ENCODE measurements around the gene E2F6. TPM values are rescaled to one million over a fixed set of nuclear protein-coding genes. Genes with fewer than 3 reads are reported as not detected.

The E2F6 gene
- total and polyA plus RNA-seq, 2 donors = 8.3 to 11.0 TPM

GRCh38 chr2:11397513-11397912, 68.4 kb downstream of the E2F6 start:
- Histone ChIP-seq H3K27me3 (ENCODE audit: control insufficient read depth in 2 of 2, insufficient read depth in 1 of 2, low read length in 1 of 2) (no peaks in the 10 kb centered on the region), H3K27ac (ENCODE audit: low read depth in 1 of 2, low read length in 1 of 2) (no peak overlapping the region), H3K36me3 (ENCODE audit: control insufficient read depth in 2 of 2, insufficient read depth in 2 of 2, low read length in 1 of 2) (no peaks in the 10 kb centered on the region), H3K4me1 (ENCODE audit: control insufficient read depth in 2 of 2, insufficient read depth in 2 of 2, low read length in 2 of 2) (no peaks in the 10 kb centered on the region), H3K9me3 (ENCODE audit: control insufficient read depth in 2 of 2, insufficient read depth in 1 of 2, low read length in 1 of 2) (no peaks in the 10 kb centered on the region), H3K4me3 (ENCODE audit: low read length in 2 of 2) (no peak overlapping the region)
- DNase-seq (ENCODE audit: low read depth in 6 of 9, low spot score in 9 of 9) = no peak
- 98% methylated on average over 2 of the region's 2 CpGs for WGBS

GRCh38 chr2:11396467-11397445, 69.2 kb downstream of the E2F6 start:
- no peak for DNase-seq (ENCODE audit: low read depth in 6 of 9, low spot score in 9 of 9)
- H3K27ac ChIP-seq (ENCODE audit: low read depth in 1 of 2, low read length in 1 of 2) = no peak overlapping the region
- H3K4me3 ChIP-seq (ENCODE audit: low read length in 2 of 2) = no peak overlapping the region
- no peaks in the 10 kb centered on the region for H3K36me3 ChIP-seq (ENCODE audit: control insufficient read depth in 2 of 2, insufficient read depth in 2 of 2, low read length in 1 of 2)
- no peaks in the 10 kb centered on the region for H3K9me3 ChIP-seq (ENCODE audit: control insufficient read depth in 2 of 2, insufficient read depth in 1 of 2, low read length in 1 of 2)
- no peaks in the 10 kb centered on the region for H3K27me3 ChIP-seq (ENCODE audit: control insufficient read depth in 2 of 2, insufficient read depth in 1 of 2, low read length in 1 of 2)
- no peaks in the 10 kb centered on the region for H3K4me1 ChIP-seq (ENCODE audit: control insufficient read depth in 2 of 2, insufficient read depth in 2 of 2, low read length in 2 of 2)
- 92% methylated on average over 15 of the region's 15 CpGs for WGBS

GRCh38 chr2:11396021-11396420, 69.9 kb downstream of the E2F6 start:
- no peak overlapping the region for H3K27ac ChIP-seq (ENCODE audit: low read depth in 1 of 2, low read length in 1 of 2)
- DNase-seq (ENCODE audit: low read depth in 6 of 9, low spot score in 9 of 9) = no peak
- H3K4me3 ChIP-seq (ENCODE audit: low read length in 2 of 2) = no peak overlapping the region
- WGBS = 92% methylated on average over 8 of the region's 8 CpGs
- H3K27me3 ChIP-seq (ENCODE audit: control insufficient read depth in 2 of 2, insufficient read depth in 1 of 2, low read length in 1 of 2) = no peaks in the 10 kb centered on the region
- H3K4me1 ChIP-seq (ENCODE audit: control insufficient read depth in 2 of 2, insufficient read depth in 2 of 2, low read length in 2 of 2) = peaks cover 0 to 2% of the 10 kb centered on the region in 2 donors
- no peaks in the 10 kb centered on the region for H3K9me3 ChIP-seq (ENCODE audit: control insufficient read depth in 2 of 2, insufficient read depth in 1 of 2, low read length in 1 of 2)
- H3K36me3 ChIP-seq (ENCODE audit: control insufficient read depth in 2 of 2, insufficient read depth in 2 of 2, low read length in 1 of 2) = no peaks in the 10 kb centered on the region

- H3K36me3 ChIP-seq (ENCODE audit: control insufficient read depth in 2 of 2, insufficient read depth in 2 of 2, low read length in 1 of 2) = no peaks in the 10 kb centered on the region
- H3K27me3 ChIP-seq (ENCODE audit: control insufficient read depth in 2 of 2, insufficient read depth in 1 of 2, low read length in 1 of 2) = no peaks in the 10 kb centered on the region
- no peak for DNase-seq (ENCODE audit: low read depth in 6 of 9, low spot score in 9 of 9)
- H3K4me3 ChIP-seq (ENCODE audit: low read length in 2 of 2) = no peak overlapping the region
- no peak overlapping the region for H3K27ac ChIP-seq (ENCODE audit: low read depth in 1 of 2, low read length in 1 of 2)
- WGBS = 87% methylated on average over 11 of the region's 11 CpGs
- no peaks in the 10 kb centered on the region for H3K9me3 ChIP-seq (ENCODE audit: control insufficient read depth in 2 of 2, insufficient read depth in 1 of 2, low read length in 1 of 2)
- peaks cover 0 to 2% of the 10 kb centered on the region in 2 donors for H3K4me1 ChIP-seq (ENCODE audit: control insufficient read depth in 2 of 2, insufficient read depth in 2 of 2, low read length in 2 of 2)
Measured at GRCh38 chr2:11395389-11395788, 70.6 kb downstream of the E2F6 start.

Other genes with a start within 250 kb of the E2F6 start
- gene ROCK2, start 121.5 kb downstream of the E2F6 start, total RNA-seq = 12.7 TPM
- 11.7 TPM for gene ROCK2, start 121.5 kb downstream of the E2F6 start, polyA plus RNA-seq
- 0.24 TPM for gene GREB1, start 67.9 kb upstream of the E2F6 start, total RNA-seq
- 0.43 TPM for gene GREB1, start 67.9 kb upstream of the E2F6 start, polyA plus RNA-seq
- not detected for gene NTSR2, start 204.0 kb upstream of the E2F6 start, total RNA-seq
- 0.07 TPM for gene NTSR2, start 204.0 kb upstream of the E2F6 start, polyA plus RNA-seq